ENCODE data around the gene LRRK1. TPM values are rescaled to one million over a fixed set of nuclear protein-coding genes. Genes with fewer than 3 reads are reported as not detected.

The LRRK1 gene
- total RNA-seq, 1 donor from 2014 or later = not detected

DNA sequence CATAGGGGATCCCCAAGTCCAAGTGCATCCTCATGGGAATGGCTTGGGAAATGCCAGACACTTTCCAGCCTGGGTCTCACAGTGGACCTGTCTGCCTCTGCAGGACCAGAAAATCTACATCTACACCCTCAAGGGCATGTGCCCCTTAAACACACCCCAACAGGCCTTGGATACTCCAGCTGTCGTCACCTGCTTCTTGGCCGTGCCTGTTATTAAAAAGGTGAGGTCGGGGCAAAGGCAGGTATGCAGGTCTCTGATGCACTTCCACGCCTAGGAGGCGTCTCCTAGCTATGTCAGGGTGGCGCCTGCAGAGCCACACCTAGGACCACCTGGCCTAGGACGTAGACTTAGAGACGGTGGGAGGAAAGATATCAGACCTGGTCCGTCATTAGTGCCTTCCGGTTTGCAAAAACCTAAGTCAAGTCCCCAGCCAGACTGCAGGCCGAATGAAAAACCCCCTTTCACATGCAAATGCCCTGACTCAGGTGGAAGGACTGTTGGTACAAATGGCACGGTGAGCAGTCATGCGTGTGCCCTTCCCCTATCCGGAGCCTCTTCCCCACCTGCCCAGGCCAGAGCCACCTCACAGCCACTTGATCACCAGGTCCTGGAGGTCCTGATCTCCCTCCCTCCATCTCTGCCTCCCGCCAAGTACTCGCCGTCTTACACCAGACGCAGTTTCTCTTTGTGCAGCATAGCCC lies 143.5 kb downstream of the LRRK1 start:
- H3K36me3 ChIP-seq = no peaks in the 10 kb centered on the region
- H3K4me3 ChIP-seq = no peak overlapping the region
- no peak overlapping the region for H3K4me2 ChIP-seq
- Mint-ChIP-seq H3K27ac (peak overlapping the region; percentile 76), H3K27me3 (ENCODE audit: insufficient read depth, low read depth) (peaks cover 7% of the 10 kb centered on the region), H3K4me3 (no peak overlapping the region), H3K9me3 (peaks cover 7% of the 10 kb centered on the region), H3K4me1 (peaks cover 25% of the 10 kb centered on the region), H3K36me3 (peaks cover 1% of the 10 kb centered on the region)
- DNase-seq (ENCODE audit: low spot score) = no peak
- H3K79me2 ChIP-seq (ENCODE audit: low read depth) = no peaks in the 10 kb centered on the region
- no peaks in the 10 kb centered on the region for H4K20me1 ChIP-seq (ENCODE audit: low read depth)
- TF ChIP-seq, protein P1, sequence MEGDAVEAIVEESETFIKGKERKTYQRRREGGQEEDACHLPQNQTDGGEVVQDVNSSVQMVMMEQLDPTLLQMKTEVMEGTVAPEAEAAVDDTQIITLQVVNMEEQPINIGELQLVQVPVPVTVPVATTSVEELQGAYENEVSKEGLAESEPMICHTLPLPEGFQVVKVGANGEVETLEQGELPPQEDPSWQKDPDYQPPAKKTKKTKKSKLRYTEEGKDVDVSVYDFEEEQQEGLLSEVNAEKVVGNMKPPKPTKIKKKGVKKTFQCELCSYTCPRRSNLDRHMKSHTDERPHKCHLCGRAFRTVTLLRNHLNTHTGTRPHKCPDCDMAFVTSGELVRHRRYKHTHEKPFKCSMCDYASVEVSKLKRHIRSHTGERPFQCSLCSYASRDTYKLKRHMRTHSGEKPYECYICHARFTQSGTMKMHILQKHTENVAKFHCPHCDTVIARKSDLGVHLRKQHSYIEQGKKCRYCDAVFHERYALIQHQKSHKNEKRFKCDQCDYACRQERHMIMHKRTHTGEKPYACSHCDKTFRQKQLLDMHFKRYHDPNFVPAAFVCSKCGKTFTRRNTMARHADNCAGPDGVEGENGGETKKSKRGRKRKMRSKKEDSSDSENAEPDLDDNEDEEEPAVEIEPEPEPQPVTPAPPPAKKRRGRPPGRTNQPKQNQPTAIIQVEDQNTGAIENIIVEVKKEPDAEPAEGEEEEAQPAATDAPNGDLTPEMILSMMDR (IDR thresholded peaks at IDR 0.05) = no peak
- TF ChIP-seq EZH2 (IDR thresholded peaks at IDR 0.05) (no peak), EZH2phosphoT487 (IDR thresholded peaks at IDR 0.05) (no peak)
- H3K4me1 ChIP-seq = peaks cover 21% of the 10 kb centered on the region
- no peaks in the 10 kb centered on the region for H3K9me3 ChIP-seq (ENCODE audit: low read depth)
- no peak overlapping the region for H3K27ac ChIP-seq
- peaks cover 3% of the 10 kb centered on the region for H3F3A ChIP-seq (ENCODE audit: low read depth)
- H2AFZ ChIP-seq (replicated peaks) = no peak overlapping the region
- H3K27me3 ChIP-seq = no peaks in the 10 kb centered on the region
- H3K9ac ChIP-seq = no peak overlapping the region

DNA sequence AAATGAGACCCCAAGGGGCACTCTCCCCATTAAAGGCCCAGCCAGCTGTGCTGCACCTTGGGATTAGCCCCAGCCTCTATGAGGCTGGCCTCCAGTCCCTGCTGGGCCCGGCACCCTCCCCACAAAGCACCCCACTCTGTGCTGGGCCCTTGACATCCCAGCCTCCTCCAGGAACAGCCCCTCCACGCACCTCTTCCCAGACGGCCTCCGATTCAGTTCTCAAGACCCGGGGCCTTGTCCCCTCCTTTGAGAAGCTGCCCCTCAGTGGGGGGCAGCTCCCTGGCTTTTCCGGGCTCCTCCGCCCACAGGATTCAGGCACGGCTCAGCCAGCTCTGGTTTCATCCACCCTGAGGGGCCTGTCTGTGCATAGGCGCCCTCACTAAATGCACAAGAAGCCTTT lies 144.1 kb downstream of the LRRK1 start:
- H3K4me3 ChIP-seq = no peak overlapping the region
- peak overlapping the region; percentile 31 for H3K4me2 ChIP-seq
- H3K27me3 Mint-ChIP-seq (ENCODE audit: insufficient read depth, low read depth) = peaks cover 7% of the 10 kb centered on the region
- peaks cover 30% of the 10 kb centered on the region for H3K4me1 Mint-ChIP-seq
- TF ChIP-seq, protein P1 (IDR thresholded peaks at IDR 0.05) = no peak
- TF ChIP-seq EZH2phosphoT487 (IDR thresholded peaks at IDR 0.05) = no peak
- no peak for TF ChIP-seq EZH2 (IDR thresholded peaks at IDR 0.05)
- no peaks in the 10 kb centered on the region for H3K36me3 ChIP-seq
- no peak overlapping the region for H2AFZ ChIP-seq (replicated peaks)
- no peaks in the 10 kb centered on the region for H3K36me3 Mint-ChIP-seq
- peaks cover 7% of the 10 kb centered on the region for H3K9me3 Mint-ChIP-seq
- DNase-seq (ENCODE audit: low spot score) = peak; percentile 29
- H3K4me1 ChIP-seq = peaks cover 27% of the 10 kb centered on the region
- no peaks in the 10 kb centered on the region for H3K9me3 ChIP-seq (ENCODE audit: low read depth)
- H3K27ac Mint-ChIP-seq = peak overlapping the region; percentile 76
- no peak overlapping the region for H3K9ac ChIP-seq
- no peak overlapping the region for H3K27ac ChIP-seq
- peaks cover 9% of the 10 kb centered on the region for H3F3A ChIP-seq (ENCODE audit: low read depth)
- no peaks in the 10 kb centered on the region for H3K79me2 ChIP-seq (ENCODE audit: low read depth)
- H3K4me3 Mint-ChIP-seq = no peak overlapping the region
- no peaks in the 10 kb centered on the region for H3K27me3 ChIP-seq
- no peaks in the 10 kb centered on the region for H4K20me1 ChIP-seq (ENCODE audit: low read depth)

DNA sequence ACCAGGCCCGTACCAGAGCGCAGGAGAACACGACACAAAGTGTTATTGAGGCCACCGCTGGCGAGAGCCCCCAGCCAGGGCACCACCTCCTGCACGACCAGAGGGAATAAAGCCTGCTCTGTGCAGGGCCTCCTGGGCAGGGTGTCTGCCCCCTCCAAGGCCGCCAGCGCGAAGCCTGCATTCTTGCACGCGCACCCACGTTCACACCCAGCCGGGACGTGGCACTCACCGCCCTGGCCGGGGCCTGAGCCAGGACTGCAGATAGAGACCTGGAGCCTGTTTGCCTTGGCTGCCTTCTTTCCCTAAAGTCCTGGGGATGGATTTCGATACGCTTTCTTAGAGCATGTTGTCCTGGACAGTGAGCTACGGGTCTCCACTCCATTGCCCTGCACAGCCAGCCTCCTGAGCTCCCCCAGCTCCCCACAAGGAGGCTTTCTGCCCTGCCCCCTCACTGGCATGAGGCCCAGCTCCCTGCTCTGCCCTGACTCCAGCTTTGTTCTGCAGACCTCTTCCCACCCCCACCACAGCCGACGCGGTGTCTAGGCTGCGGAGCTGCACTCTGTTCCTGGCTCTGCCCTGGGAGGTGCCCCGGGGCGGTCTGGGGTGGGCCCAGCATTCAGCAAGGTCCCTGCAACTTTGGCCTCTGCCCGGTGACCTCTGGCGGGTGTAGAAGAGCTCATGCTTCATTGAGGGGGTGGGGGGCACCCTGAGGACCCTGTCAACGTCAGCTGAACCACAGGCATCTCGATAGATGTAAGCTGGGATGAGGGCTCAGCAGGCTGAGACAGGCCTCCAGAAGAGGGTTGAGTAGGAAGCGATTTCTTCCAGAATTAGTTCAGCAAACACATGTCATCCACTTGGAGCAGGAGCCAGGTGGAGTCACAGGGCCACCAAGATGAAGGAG lies 145.0 kb downstream of the LRRK1 start:
- H3K27ac ChIP-seq = no peak overlapping the region
- no peaks in the 10 kb centered on the region for H3K9me3 ChIP-seq (ENCODE audit: low read depth)

More for the DNA sequence above, 145.0 kb downstream of the LRRK1 start:
- no peaks in the 10 kb centered on the region for H3K79me2 ChIP-seq (ENCODE audit: low read depth)
- Mint-ChIP-seq H3K9me3 (peaks cover 4% of the 10 kb centered on the region), H3K4me1 (peaks cover 38% of the 10 kb centered on the region), H3K27ac (peak overlapping the region; percentile 53), H3K4me3 (no peak overlapping the region), H3K27me3 (ENCODE audit: insufficient read depth, low read depth) (peaks cover 4% of the 10 kb centered on the region), H3K36me3 (no peaks in the 10 kb centered on the region)
- no peak overlapping the region for H3K4me3 ChIP-seq
- no peak for TF ChIP-seq EZH2phosphoT487 (IDR thresholded peaks at IDR 0.05)
- TF ChIP-seq, protein P1 (IDR thresholded peaks at IDR 0.05) = no peak
- TF ChIP-seq EZH2 (IDR thresholded peaks at IDR 0.05) = no peak
- H4K20me1 ChIP-seq (ENCODE audit: low read depth) = no peaks in the 10 kb centered on the region
- H3F3A ChIP-seq (ENCODE audit: low read depth) = peaks cover 18% of the 10 kb centered on the region
- H3K9ac ChIP-seq = no peak overlapping the region
- H3K27me3 ChIP-seq = no peaks in the 10 kb centered on the region
- peaks cover 36% of the 10 kb centered on the region for H3K4me1 ChIP-seq
- peak overlapping the region; percentile 42 for H2AFZ ChIP-seq (replicated peaks)
- DNase-seq (ENCODE audit: low spot score) = no peak
- no peak overlapping the region for H3K4me2 ChIP-seq
- no peaks in the 10 kb centered on the region for H3K36me3 ChIP-seq

Data from neural progenitor cell (in vitro differentiated cells).